ENCODE results near the gene HOXA10. TPM values are rescaled to one million over a fixed set of nuclear protein-coding genes. Genes with fewer than 3 reads are reported as not detected.

Gene HOXA10
- total RNA-seq, 2 experiments from 2014 or later: not detected

GRCh38 chr7:27172315-27172774, 1.8 kb downstream of the HOXA10 start:
- intact Hi-C loops (cut with micrococcal nuclease): loop anchor here (5.0 kb wide), 1 partner anchor 70 kb away; the partner anchor contains the start of gene EVX1
- Mint-ChIP-seq H3K4me3 (peak overlapping the region; percentile 19), H3K4me1 (ENCODE audit: low read depth) (peaks cover 25% of the 10 kb centered on the region), H3K9me3 (no peaks in the 10 kb centered on the region), H3K36me3 (ENCODE audit: low read depth) (no peaks in the 10 kb centered on the region), H3K27ac (no peak overlapping the region), H3K27me3 (ENCODE audit: low read depth) (peaks cover 66% of the 10 kb centered on the region)
- DNase-seq: no peak
- CTCF ChIA-PET: interaction anchor here (0.8 to 0.9 kb wide), 2 partner anchors 10 to 17 kb away, joined by 3 to 4 read pairs; no protein-coding TSS in a partner anchor

DNA sequence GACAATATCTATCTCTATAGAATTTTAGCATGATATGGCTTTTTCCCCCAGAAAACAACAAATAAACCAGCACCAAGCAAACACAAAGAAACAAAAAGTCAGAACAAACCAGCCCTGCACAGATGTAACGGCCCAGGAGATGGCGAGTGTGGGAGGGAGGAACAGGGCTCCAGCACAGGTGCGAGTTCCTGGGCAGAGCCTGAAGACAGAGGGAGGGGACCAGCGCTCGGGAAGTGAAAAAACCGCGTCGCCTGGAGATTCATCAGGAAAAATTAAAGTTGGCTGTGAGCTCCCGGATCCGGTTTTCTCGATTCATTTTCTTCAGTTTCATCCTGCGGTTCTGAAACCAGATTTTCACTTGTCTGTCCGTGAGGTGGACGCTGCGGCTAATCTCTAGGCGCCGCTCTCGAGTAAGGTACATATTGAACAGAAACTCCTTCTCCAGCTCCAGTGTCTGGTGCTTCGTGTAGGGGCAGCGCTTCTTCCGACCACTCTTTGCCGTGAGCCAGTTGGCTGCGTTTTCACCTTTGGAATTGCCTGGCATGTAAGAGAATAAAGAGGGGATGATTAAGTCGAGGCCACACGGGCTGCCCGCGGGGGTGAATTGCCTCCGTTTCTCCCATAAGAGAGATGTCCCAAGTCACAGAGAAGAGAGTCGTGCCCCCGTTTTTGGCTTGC, 2.3 kb downstream of the HOXA10 start:
- peak overlapping the region; percentile 19 for H3K4me3 Mint-ChIP-seq
- peaks cover 71% of the 10 kb centered on the region for H3K27me3 Mint-ChIP-seq (ENCODE audit: low read depth)
- intact Hi-C loops (cut with micrococcal nuclease): loop anchor here (5.0 kb wide), 1 partner anchor 71 kb away; the partner anchor contains the start of gene EVX1
- no peaks in the 10 kb centered on the region for H3K36me3 Mint-ChIP-seq (ENCODE audit: low read depth)
- H3K9me3 Mint-ChIP-seq: no peaks in the 10 kb centered on the region
- DNase-seq: peak; percentile 23
- no peak overlapping the region for H3K27ac Mint-ChIP-seq
- H3K4me1 Mint-ChIP-seq (ENCODE audit: low read depth): peaks cover 28% of the 10 kb centered on the region
- CTCF ChIA-PET: interaction anchor here (0.8 to 1.5 kb wide), 3 partner anchors 8 to 17 kb away, joined by 3 to 8 read pairs (median 4); no protein-coding TSS in a partner anchor

GRCh38 chr7:27171325-27171636, 2.8 kb downstream of the HOXA10 start:
- intact Hi-C loops (cut with micrococcal nuclease): loop anchor here (5.0 kb wide), 1 partner anchor 71 kb away; the partner anchor contains the start of gene EVX1

DNA sequence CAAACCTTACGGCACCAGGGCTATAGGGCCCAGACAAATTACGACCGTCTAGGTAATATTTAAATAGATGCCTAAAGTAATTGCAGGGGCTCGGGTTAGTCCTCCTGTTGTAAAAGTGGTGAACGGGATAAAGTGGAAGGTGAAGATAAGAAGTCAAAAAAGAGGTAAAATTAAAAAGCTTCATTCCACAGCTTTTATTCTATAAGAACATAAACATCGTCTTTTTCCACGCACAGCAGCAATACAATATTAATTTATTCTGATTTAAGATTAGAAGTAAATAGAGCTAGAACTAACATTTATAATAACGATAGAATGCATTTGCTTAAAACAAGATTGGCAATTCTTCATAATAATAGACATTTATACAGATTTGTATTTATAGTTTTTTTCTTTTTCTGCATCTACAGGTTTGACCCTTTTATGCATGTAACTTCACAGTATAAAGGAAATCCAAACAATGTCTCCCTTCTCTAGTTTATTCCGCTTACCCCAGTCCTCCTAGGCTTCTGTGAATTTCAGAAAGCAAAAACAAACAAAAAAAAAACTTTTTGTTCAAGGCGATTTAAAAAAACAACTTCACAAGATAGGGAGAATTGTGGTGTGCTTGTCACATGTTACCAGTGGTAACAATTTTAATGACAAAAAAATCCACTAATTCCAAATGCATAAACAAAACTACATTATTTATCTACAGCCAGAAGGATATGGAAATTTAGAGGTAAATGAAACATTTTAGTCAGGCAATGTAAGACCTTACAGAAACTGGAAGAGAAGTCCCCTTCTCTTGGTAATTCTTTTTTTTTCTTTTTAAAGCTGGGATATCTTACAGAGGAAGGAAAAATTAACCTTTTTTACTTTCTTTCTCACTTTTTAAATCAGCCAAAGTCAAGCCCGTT, 3.4 kb downstream of the HOXA10 start:
- H3K9me3 Mint-ChIP-seq: no peaks in the 10 kb centered on the region

More at GRCh38 chr7:27171325-27171636, 2.8 kb downstream of the HOXA10 start:
- H3K27ac Mint-ChIP-seq: no peak overlapping the region
- DNase-seq: peak; percentile 3
- H3K4me3 Mint-ChIP-seq: no peak overlapping the region
- CTCF ChIA-PET: interaction anchor here (0.8 to 1.5 kb wide), 2 partner anchors 8 to 16 kb away, joined by 3 to 8 read pairs; no protein-coding TSS in a partner anchor
- peaks cover 71% of the 10 kb centered on the region for H3K27me3 Mint-ChIP-seq (ENCODE audit: low read depth)
- H3K36me3 Mint-ChIP-seq (ENCODE audit: low read depth): no peaks in the 10 kb centered on the region
- no peaks in the 10 kb centered on the region for H3K9me3 Mint-ChIP-seq
- H3K4me1 Mint-ChIP-seq (ENCODE audit: low read depth): peaks cover 31% of the 10 kb centered on the region

DNA sequence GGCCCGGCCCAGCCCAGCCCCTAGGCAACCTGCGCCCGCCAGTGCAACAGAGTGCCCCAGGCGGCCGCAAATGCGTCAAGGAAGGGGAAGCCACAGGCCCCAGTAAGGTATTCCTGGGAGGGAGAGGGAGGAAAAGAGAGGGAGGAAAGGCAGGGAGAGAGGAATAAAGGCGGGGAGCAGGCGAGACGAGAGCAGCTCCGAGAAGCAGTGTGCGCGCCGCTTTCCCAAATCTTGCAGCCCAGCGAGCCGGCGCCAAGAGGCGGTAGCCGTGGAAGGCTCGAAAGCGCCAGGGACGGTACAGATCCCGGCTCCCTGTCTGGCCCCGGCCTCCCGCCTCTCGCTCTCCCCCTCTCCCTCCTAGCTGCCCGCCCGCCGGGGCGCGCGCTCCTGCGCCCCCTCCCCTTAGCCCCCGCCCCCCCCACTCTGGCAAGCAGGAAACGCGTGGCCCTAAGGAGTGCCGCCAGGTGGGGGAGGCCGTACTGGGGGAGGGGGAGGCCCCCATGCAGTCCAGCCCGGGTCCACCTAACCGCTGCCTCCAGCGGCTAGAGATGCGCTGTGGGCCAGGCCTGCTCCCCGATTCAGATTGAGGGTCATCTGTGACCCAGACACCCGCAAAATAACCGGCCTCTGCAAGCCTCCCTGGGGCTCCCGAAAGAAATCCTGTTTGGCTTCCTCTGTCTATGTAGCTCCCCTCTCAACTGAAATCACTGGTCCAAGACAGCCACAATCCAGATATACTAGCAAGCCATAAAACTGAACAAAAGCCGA, 4.3 kb downstream of the HOXA10 start:
- intact Hi-C loops (cut with micrococcal nuclease): loop anchor here (5.0 kb wide), 2 partner anchors 32 to 72 kb away; partner anchors contain the start of genes EVX1 and HOXA13
- Mint-ChIP-seq H3K4me3 (peak overlapping the region; percentile 39), H3K36me3 (ENCODE audit: low read depth) (no peaks in the 10 kb centered on the region)

More for the DNA sequence above, 3.4 kb downstream of the HOXA10 start:
- Mint-ChIP-seq H3K4me1 (ENCODE audit: low read depth) (peaks cover 35% of the 10 kb centered on the region), H3K27ac (no peak overlapping the region), H3K4me3 (no peak overlapping the region), H3K27me3 (ENCODE audit: low read depth) (peaks cover 70% of the 10 kb centered on the region), H3K36me3 (ENCODE audit: low read depth) (no peaks in the 10 kb centered on the region)
- no peak for DNase-seq
- CTCF ChIA-PET: interaction anchor here (1.5 kb wide), 1 partner anchor 9 kb away, joined by 8 read pairs; no protein-coding TSS in a partner anchor
- intact Hi-C loops (cut with micrococcal nuclease): loop anchor here (5.0 kb wide), 1 partner anchor 72 kb away; the partner anchor contains the start of gene EVX1

DNA sequence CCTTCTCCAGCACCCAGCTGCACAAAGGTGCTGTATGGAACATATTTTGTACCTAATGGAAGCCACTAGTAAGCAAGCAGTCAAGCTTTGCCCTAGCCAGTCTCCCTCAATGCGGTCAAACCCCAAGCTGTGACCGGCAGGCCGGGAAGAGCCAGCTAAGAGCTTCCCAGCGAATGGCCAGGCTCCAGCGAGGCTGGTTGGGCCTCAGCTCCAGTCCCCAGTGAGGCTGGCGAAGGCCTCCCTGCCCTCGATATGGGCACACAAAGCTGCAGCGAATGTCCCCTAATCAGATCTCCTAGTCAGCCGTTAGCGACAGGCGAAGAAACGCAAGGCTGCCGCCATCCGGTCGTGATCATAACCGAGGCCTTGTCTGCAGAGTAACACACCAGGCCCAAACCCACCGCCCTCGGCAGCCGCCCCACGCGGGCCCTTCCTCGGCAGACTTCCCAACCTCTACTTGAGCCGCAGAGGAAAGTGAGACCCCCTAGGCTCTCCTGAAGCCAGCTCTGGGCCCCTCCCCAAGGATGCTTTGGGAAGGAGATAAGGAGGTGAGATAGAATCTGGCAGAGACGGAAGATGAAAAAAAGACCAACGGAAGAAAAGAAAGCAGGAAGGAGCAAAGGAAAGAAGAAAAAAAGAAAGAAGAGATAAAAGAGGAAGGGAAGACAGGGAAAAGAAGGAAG, 5.7 kb downstream of the HOXA10 start:
- Mint-ChIP-seq H3K27me3 (ENCODE audit: low read depth) (peaks cover 77% of the 10 kb centered on the region), H3K4me1 (ENCODE audit: low read depth) (peaks cover 39% of the 10 kb centered on the region), H3K36me3 (ENCODE audit: low read depth) (no peaks in the 10 kb centered on the region), H3K27ac (no peak overlapping the region), H3K4me3 (no peak overlapping the region), H3K9me3 (no peaks in the 10 kb centered on the region)
- intact Hi-C loops (cut with micrococcal nuclease): loop anchor here (1.0 to 5.0 kb wide), 3 partner anchors 17 to 34 kb away; partner anchors contain the start of genes HOXA11 and HOXA13
- peak; percentile 64 for DNase-seq
- CTCF ChIA-PET: interaction anchor here (0.7 to 1.3 kb wide), 4 partner anchors 9 to 18 kb away, joined by 3 to 5 read pairs (median 4); no protein-coding TSS in a partner anchor

More for the DNA sequence above, 4.3 kb downstream of the HOXA10 start:
- Mint-ChIP-seq H3K27ac (no peak overlapping the region), H3K4me1 (ENCODE audit: low read depth) (peaks cover 36% of the 10 kb centered on the region), H3K27me3 (ENCODE audit: low read depth) (peaks cover 67% of the 10 kb centered on the region), H3K9me3 (no peaks in the 10 kb centered on the region)
- CTCF ChIA-PET: no interaction called here
- no peak for DNase-seq

DNA sequence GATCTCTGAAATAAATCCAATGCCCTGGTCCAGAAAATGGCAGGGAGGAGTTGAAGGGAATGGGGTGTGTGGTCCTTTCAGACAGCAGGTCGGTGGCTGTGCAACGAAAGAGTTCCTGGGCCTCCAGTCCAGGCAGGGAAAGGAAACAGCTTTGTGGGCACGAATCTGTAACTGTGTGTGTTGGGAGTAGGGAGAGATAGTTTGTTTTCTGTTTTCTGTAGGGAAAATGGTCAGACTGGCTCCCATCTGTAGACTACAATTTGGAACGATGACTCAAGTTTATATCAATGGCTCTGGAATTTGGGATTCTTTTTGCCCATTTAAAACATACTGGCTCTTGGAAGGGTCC, 6.2 kb downstream of the HOXA10 start:
- CTCF ChIA-PET: interaction anchor here (0.7 to 1.3 kb wide), 4 partner anchors 8 to 18 kb away, joined by 3 to 5 read pairs (median 4); no protein-coding TSS in a partner anchor
- peaks cover 39% of the 10 kb centered on the region for H3K4me1 Mint-ChIP-seq (ENCODE audit: low read depth)
- DNase-seq: no peak
- no peak overlapping the region for H3K4me3 Mint-ChIP-seq
- no peaks in the 10 kb centered on the region for H3K36me3 Mint-ChIP-seq (ENCODE audit: low read depth)
- H3K27me3 Mint-ChIP-seq (ENCODE audit: low read depth): peaks cover 83% of the 10 kb centered on the region
- intact Hi-C loops (cut with micrococcal nuclease): loop anchor here (1.0 to 5.0 kb wide), 3 partner anchors 17 to 34 kb away; partner anchors contain the start of genes HOXA11 and HOXA13
- no peak overlapping the region for H3K27ac Mint-ChIP-seq
- H3K9me3 Mint-ChIP-seq: no peaks in the 10 kb centered on the region

- DNase-seq: no peak
- peak overlapping the region; percentile 6 for H3K27ac Mint-ChIP-seq
- CTCF ChIA-PET: interaction anchor here (0.6 to 1.3 kb wide), 3 partner anchors 8 to 317 kb away, joined by 3 to 5 read pairs (median 4); no protein-coding TSS in a partner anchor
- H3K4me1 Mint-ChIP-seq (ENCODE audit: low read depth): peaks cover 32% of the 10 kb centered on the region
- intact Hi-C loops (cut with micrococcal nuclease): loop anchor here (1.0 to 5.0 kb wide), 2 partner anchors 11 to 35 kb away; partner anchors contain the start of genes HOXA13 and HOXA7
- H3K4me3 Mint-ChIP-seq: no peak overlapping the region
- H3K36me3 Mint-ChIP-seq (ENCODE audit: low read depth): no peaks in the 10 kb centered on the region
- H3K27me3 Mint-ChIP-seq (ENCODE audit: low read depth): peaks cover 79% of the 10 kb centered on the region
- no peaks in the 10 kb centered on the region for H3K9me3 Mint-ChIP-seq
Measured at GRCh38 chr7:27166531-27167505, 7.3 kb downstream of the HOXA10 start.

GRCh38 chr7:27165996-27166530, 8.1 kb downstream of the HOXA10 start:
- Mint-ChIP-seq H3K4me3 (no peak overlapping the region), H3K9me3 (no peaks in the 10 kb centered on the region), H3K27me3 (ENCODE audit: low read depth) (peaks cover 75% of the 10 kb centered on the region), H3K36me3 (ENCODE audit: low read depth) (no peaks in the 10 kb centered on the region), H3K27ac (no peak overlapping the region), H3K4me1 (ENCODE audit: low read depth) (peaks cover 28% of the 10 kb centered on the region)
- CTCF ChIA-PET: interaction anchor here (0.6 to 1.0 kb wide), 2 partner anchors 14 to 316 kb away, joined by 3 to 4 read pairs; no protein-coding TSS in a partner anchor
- DNase-seq: no peak
- intact Hi-C loops (cut with micrococcal nuclease): loop anchor here (1.0 to 5.0 kb wide), 2 partner anchors 10 to 36 kb away; partner anchors contain the start of genes HOXA13 and HOXA7

All from activated naive CD4-positive, alpha-beta T cell treated with anti-CD3 and anti-CD28 coated beads for 36 hours (primary cell).